ENCODE data around the gene LRP1B.

GRCh38 chr2:140508756-140509155, 1622.1 kb downstream of the LRP1B start:
- TF ChIP-seq, protein P1, sequence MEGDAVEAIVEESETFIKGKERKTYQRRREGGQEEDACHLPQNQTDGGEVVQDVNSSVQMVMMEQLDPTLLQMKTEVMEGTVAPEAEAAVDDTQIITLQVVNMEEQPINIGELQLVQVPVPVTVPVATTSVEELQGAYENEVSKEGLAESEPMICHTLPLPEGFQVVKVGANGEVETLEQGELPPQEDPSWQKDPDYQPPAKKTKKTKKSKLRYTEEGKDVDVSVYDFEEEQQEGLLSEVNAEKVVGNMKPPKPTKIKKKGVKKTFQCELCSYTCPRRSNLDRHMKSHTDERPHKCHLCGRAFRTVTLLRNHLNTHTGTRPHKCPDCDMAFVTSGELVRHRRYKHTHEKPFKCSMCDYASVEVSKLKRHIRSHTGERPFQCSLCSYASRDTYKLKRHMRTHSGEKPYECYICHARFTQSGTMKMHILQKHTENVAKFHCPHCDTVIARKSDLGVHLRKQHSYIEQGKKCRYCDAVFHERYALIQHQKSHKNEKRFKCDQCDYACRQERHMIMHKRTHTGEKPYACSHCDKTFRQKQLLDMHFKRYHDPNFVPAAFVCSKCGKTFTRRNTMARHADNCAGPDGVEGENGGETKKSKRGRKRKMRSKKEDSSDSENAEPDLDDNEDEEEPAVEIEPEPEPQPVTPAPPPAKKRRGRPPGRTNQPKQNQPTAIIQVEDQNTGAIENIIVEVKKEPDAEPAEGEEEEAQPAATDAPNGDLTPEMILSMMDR (IDR thresholded peaks at IDR 0.05) = no peak
- TF ChIP-seq POLR2A (IDR thresholded peaks at IDR 0.05) = no peak

Data from right lobe of liver (tissue), 4 donors.